NCI-H2196 treated with DMSO at 0.1 percent for 48 hours (cell line): ENCODE data around the gene FLVCR1.

Source experiments
- DNase-seq: peaks from one replicate; lab custom pipeline; 2025; ENCODE audit not compliant: unreplicated experiment; lab: John Stamatoyannopoulos, UW

The FLVCR1 gene

DNA sequence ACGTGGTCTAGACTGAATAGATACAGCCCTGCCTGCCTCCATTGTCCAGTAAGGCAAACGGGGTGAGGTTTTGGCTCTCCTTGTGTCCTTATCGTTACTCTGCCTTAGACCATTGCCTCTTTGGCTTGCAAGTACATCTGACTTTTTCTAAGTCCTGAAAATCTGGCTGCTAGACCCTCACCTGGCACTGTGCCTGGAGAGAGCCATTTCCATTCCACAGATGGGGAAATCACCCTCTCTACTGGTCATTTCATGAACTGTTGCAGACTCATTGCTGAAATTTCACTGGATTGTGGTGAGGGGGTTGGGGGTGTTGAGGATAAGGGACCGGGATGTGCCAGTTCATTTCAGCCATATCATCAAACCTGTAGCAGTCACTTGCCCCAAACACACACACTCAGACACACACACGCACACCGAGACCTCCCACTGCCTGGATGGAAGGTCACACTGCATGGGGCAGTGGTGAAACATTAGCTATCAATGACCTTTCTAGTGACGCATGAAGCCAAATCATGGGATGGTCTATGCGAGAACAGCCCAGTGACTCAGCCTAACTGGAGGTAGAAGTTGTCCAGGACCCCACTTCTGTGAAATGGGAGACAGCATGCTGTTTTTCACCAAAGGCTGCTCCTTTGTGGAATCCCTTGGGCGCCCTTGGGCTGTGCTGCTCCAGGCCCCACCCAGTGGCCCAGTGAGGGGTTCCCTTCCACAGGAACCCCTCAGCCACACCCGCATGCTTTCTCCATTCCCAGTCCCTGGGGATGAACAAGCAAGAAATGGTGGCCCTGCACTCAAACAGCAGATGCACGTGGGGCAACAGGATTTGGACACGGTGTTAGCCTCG lies 57.4 kb downstream of the FLVCR1 start:
- no peak for DNase-seq

DNA sequence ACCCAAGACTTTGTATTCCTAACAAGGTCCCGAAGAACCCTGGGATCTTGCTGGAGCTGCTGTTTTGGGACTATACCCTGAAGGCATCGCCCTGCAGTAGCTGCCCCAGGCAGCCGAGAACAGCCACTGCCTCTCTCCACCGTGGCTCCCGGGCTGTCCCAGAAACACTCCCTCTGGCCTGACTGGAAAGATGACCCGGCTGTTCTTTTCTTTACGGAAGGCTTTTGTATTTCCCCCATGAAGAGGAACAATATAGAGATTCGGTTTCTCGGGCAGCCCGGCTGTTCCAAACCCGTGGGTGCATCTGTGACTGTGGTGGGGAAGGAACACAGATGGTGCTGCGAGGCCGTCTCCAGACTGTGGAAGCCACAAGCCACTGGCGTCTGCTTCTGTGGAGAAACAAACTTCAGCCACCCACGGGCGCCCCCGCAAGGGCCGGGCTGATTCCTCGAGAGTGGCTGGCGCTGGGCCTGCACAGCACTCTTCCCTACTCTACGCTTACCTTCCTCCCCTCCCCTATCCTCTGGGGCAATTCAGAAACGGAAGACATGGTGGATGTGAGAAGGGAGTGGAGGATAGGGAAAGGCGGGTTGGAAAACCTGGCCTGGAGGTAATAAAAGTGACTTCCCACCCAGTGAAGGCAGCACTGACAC lies 58.5 kb downstream of the FLVCR1 start:
- DNase-seq: no peak

DNA sequence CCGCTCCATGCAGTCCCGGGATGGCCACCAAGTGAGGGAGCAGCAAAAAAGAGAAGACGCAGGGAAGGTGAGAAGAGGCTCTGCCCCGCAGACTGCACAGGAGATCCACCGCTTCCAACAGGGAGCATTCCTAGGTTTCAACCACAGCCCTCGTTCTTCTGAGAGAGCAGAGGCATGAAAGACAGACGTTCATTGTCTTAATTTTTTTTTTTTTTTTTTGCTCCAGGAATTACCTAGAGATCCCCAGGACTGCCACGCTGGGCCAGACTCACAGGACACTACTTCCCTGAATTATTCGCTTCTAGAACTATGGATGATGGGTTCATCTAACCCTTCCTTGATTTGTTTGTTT lies 59.0 kb downstream of the FLVCR1 start:
- no peak for DNase-seq

DNA sequence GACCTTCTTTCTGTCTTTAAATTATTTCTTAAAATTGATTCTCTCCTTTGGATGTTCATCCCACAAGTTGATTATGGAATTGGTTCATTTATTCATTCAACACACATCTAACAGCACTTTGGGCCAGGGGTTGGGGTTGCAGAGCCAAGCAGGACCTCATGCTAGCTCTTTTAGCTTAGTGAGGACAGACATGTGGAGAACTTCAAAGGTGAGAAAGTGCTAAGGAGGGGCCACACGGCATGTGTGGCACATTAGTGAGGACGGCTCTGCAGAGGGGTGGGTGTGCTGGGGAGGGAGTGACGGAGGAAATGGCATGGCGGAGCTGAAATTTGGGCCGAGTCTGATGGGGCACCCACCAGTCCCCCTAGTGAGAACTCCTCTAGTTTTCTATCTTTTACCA lies 59.8 kb downstream of the FLVCR1 start:
- DNase-seq: no peak

DNA sequence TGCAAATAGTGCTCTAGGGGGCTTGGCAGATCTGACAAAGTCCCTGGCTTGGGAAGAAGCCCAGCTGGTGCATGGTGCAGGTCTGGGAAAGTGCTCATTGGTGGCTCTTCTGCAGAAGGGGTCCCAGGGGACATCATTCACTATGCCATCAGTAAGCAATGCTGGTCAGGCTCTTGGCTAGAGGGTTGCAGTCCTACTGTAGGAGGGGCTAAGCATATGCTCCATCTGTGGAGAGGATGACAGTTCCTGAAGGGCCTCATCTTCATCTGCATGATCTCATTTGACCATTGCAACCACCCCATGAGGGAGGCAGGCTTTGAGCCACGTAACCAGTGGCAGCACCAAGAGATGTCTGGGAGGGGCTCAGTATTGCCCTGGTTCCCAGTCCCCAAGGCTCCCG lies 60.7 kb downstream of the FLVCR1 start:
- no peak for DNase-seq

DNA sequence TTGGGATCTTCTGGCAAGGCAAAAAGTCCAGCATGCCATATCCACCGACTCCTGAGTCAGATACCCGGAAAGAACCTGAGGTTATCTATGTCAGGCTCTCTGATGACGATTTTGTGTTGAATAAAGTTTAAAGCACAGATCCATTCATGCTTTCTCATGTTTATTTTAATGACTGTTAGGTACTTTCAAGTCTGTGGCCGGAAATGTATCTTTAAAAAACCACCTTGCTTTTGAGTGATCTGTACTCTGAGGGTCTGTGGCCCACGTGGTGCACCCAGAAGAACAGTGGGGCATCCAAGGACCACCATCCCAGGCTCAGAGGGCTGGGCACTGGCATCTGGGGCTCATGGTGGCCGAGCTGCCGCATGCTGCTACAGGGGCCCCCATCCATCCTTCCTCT lies 62.2 kb downstream of the FLVCR1 start:
- DNase-seq: no peak

DNA sequence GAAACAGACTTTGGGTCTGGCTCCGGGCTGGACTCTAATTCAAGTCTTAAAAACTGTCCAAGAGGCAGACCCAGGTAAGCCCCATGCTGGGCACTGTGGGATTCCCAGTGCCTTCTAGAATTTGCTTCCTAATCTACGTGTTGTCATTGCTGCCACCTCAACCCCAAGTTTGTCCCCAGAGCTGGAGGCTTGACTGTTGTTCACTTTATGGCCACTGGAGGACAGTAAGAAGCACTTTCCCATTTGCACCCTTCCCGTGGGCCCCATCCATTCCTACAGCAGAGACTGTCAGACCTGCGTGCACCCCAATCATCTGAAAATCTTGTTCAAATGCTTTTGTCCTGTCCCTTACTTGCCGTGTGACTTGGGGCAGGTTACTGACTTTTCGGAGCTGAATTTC lies 62.8 kb downstream of the FLVCR1 start:
- no peak for DNase-seq

DNA sequence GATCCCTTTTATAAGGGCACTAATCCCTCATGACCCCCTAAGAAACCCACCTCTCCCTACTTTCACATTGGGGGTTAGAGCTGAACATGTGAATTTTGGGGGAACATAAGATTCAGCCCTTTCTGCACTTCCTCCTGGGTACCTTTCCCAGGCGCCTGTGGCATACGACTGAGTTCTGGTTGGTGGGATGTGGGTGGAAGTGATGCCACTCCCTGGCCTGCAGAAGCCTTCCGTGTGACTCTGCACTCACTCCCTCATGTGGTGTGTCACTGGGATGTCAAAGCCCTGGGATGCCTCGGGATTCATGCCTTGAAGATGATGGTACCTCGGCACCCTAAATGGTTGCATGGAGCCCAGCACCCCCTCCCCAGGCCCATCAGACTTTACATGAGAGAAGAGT lies 63.9 kb downstream of the FLVCR1 start:
- no peak for DNase-seq

DNA sequence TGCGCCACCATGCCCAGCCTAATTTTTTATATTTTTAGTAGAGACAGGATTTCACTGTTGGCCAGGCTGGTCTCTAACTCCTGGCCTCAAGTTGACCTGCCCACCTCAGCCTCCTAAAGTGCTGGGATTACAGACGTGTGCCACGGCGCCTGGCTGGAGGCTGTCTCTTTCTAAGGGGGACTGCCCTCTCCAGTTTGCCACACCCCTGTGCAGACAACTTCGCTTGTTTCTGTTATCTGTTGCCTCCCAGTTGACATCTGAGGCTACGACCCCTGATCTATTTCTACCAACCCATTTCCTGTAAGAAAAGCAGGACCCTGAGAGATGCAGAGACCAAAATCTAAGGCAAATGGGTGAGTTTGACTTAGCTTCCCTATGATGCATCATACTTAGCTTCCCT lies 68.3 kb downstream of the FLVCR1 start:
- DNase-seq: no peak

DNA sequence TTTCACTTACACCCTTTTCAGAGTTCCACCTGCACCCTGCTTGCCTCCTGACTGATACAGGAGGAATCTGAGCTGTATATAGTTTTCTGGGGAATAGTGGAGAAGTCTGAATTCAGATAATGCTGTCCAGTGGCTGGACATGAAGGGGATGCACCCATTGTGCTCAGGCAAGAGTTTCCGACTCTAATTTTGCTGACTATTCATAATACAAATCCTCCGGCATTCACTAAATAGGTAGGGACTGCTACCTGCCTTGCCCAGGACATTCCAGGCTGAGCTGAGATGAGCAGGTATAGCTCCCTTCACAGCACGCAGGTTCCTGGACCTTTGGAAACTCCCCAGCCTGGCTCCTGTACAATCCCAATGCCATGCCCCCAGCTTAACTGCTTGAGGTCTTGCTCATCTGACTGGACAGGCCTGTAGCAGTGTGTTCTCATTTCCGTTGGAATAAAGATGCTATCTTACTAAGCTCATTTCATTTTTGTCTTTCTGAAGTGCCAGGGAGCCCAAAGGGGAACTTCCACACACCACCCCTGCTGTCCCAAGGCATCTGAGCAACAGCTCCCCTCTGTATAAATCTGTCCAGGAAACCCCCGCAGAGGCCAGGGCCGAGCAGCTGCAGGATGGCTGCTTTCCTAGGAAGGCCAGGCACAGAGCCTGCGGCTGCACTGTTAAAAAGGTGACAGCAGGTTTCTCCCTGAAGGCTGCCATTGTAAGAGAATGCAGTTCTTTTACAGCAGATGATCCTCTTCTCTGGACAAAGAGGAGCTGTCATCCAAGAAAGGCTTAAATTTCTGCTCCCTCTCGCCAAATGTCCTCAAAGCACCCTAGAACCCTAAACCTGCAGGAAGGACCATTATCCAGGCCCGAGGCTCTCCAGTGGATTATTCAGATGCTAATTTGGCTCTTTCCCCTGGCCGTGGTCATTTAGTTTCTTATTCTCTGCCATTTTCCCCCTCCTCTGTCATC lies 70.5 kb downstream of the FLVCR1 start:
- DNase-seq: no peak

DNA sequence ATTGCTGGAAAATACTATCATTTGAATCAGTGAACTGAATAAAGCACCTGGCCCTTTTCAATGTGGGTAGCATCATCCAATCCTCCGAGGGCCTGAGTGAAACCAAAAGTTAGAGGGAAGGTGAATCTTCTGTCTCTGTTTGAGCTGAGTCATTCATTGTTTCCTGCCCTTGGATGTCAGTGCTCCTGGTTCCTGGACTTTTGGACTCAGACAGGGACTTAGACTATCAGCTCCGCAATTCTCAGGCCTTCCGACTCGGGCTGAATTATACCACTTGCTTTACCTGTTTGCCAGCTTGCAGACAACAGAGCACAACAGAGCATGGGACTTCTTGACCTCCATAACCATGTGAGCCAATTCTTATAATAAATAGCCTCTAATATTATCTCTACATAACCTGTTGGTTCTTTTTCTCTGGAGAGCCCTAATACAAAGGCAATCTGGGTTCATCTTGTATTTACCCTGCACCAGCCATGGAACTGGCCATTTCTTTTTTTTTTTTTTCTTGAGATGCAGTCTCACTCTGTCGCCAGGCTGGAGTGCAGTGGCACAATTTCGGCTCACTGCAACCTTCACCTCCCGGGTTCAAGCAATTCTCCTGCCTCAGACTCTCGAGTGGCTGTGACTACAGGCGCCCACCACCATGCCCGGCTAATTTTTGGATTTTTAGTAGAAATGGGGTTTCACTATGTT lies 73.1 kb downstream of the FLVCR1 start:
- no peak for DNase-seq

DNA sequence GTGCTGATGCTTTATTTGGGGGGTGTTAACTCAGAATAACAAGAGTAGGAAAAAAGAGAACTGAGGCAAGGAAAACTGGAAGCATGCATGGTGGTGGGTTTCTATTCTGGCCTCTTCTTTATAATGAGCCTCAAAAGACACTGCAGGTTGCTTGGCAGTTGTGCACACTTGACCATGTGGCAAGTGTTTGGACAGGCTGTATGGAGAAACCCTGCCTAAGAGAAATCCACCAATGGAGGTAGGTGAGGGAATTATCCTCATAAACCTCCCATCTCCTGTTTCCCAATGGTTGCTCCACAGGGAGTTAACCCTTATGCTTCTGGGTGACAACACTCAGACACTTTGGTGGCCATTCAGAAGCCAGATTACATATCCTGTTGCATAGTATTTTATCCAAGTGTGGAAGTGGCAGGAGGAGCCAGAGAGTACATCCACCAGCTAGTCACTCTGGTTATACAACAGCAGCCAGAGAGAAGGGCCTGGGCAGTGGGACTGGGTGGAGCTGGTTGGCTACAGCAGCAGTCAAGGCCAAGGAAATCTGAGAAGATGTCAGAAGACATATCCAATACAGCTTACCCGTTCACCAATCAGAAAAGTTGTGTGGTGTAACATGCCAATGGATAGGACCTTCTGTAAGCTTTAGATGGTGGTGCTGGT lies 75.9 kb downstream of the FLVCR1 start:
- DNase-seq: no peak

DNA sequence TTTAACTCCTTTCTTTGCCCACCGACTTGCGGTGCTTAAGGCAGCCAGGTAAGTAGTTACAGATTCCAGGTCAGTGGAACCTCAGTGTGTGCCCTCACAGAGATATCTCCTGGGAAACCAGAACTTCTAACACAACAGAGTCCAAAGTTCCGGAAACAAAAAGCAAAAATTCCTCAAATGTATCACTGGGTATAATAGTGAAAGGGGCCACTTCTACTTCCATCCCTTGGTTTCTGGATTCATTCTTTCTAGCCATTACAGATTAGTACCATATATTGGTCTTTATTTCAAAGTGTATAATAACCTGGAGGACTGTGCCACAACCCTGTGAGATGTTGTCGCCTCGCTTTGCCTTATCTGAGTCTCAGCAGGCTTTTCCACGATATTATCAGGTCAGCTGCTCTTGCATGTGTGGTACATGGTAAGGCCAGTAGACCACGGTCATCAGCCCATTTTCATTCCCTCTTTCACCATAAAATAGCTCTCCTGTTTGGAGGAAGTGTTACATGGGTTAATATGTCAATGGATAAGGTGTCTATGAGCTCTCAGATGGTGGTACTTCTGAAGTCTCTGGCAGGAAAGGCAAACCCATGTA lies 77.4 kb downstream of the FLVCR1 start:
- DNase-seq: no peak

DNA sequence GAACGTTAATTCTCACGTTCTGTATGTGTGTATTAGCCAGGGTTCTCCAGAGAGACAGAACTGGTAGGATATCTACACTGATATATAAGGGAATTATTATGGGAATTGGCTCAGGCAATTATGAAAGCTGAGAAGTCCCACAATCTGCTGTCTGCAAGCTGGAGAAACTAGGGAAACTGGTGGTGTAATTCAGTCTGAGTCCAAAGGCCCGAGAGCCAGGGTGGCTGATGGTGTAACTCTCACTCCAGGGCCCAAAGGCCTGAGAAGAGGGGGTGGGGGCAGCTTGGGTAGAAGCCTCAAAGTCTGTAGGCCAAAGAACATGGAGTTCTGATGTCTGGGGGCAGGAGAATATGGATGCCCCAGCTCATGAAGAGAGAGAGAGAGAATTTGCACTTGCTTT lies 79.0 kb downstream of the FLVCR1 start:
- no peak for DNase-seq

DNA sequence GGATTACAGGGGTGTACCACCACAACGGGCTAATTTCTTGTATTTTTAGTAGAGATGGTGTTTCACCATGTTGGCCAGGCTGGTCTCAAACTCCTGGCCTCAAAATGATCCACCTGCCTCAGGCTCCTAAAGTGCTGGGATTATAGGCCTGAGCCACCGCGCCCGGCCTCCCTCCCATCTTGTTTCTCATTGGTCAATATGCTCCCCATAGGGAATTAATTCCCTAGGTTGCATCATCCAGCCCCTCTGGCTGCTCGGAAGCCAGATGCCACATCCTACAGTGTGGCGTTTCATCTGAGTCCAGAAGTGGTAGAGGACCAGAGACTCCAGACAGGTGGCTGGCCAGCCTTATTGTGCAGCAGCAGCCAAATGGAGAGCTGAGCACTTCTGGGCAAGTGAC lies 80.8 kb downstream of the FLVCR1 start:
- DNase-seq: no peak

DNA sequence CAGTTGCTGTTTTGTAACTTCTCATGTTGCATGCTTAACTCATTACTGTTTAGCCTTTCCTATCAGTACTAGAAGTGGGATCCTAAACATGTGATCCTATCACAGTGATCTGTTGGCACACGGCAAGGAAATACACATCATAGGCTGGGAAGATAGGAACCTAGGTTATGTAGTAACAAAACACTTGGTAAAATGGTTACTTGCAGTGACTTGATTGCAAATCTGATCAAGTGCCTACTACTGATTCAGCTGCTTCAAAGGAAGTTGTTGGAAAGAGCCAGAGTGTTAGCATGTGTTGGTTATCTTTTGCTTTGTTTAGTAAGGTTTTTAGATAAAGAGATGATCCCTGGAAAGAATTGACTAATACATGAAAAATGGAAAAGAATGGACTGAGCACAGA lies 83.4 kb downstream of the FLVCR1 start:
- DNase-seq: no peak

DNA sequence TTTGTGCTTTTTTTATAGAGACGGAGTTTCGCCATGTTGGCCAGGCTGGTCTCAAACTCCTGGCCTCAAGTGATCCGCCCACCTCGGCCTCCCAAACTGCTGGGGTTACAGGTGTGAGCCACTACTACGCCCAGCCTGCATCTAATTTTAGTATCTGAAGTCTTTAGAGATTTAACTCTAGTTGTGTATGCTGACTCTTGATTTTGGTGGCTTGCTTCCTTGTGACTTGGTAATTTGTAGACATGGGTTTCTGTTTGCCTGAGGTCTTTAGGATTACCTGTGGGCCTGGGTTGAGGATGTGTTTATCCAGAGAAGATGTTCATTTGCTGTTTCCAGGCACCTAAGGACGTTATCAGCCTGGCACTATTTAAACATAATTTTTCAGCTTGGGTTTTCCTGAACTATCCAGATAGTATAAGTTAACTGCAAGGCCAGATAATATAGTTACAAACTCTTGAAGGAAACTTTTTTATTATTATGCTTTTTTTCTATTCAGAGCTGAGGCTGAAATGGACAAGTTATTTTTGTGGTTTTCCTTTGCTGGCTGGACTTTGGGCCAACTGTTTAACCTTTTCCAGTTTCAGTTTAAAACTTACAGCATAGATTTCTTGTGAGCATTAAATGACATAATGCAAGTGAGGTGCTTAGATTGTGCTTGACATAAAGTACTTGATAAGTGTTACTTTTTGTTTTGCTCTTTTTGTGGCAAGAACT lies 84.8 kb downstream of the FLVCR1 start:
- no peak for DNase-seq

DNA sequence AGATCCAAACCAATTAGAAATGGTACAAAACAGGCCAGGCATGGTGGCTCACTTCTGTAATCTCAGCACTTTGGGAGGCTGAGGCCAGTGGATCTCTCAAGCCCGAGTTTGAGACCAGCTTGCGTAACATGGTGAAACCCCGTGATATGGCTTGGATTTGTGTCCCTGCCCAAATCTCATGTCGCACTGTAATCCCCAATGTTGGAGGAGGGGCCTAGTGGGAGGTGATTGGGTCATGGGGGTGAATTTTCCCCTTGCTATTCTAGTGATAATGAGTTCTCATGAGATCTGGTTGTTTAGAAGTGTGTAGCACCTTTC lies 85.3 kb downstream of the FLVCR1 start:
- no peak for DNase-seq

DNA sequence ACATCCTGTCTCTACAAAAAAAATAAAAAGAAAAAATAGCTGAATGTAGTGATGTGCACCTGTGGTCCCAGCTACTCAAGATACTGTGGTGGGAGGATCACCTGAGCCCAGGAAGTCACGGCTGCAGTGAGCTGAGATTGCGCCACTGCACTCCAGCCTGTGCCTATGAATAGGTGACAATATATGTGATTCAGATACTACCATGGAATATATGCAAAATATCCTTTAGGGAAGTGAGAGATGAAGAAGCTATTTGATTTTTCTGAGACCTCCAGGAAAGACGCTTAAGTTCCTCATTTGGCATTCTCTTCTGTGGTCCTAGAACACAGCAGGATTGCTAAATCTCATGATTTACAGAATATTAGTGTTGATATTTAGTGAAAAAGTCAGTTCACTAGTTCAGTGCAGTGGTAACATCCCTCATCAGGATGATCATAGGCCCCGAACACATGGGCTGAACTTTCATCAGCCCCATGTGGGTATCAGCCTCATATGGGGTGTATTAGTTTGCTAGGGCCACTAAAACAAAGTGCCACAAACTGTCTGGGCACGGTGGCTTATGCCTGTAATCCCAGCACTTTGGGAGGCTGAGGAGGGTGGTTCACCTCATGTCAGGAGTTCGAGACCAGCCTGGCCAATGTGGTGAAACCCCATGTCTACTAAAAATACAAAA lies 86.3 kb downstream of the FLVCR1 start:
- no peak for DNase-seq
